MCF 10A (cell line): ENCODE measurements around the gene DCT. TPM values are rescaled to one million over a fixed set of nuclear protein-coding genes. Genes with fewer than 3 reads are reported as not detected.

Experiments
- BruUV-seq: library from RNA; stranded (reverse); fragments of 400-500 nt; replicated peaks from 2 replicates; lab custom pipeline; 2021; lab: Mats Ljungman, UMichigan
- CTCF ChIA-PET: fragments of 300-600 bp; sonication (Branson Sonifier 250); formaldehyde crosslinking; extraction: SDS; loops from one replicate; lab custom pipeline; 2021; ENCODE audit warnings: antibody characterized with exemption, inconsistent platforms; lab: Yijun Ruan, JAX
- POLR2A ChIA-PET: fragments of 300-600, 350-650 bp; sonication (Branson Sonifier 250); formaldehyde crosslinking; extraction: SDS; loops from one replicate; lab custom pipeline; 2020; ENCODE audit warnings: antibody characterized with exemption, inconsistent platforms; lab: Yijun Ruan, JAX
- DNase-seq: peaks from one replicate; pipeline ENCODE4 v3.0.0-alpha.2; 2018; ENCODE audit not compliant: unreplicated experiment
- H3K27ac Mint-ChIP-seq: one replicate; pipeline ENCODE4 v1.8.0; 2022; ENCODE audit warnings: mild to moderate bottlenecking, low read depth, mixed read lengths; ENCODE audit not compliant: unreplicated experiment
- H3K27me3 Mint-ChIP-seq: one replicate; pipeline ENCODE4 v1.8.0; 2022; ENCODE audit warnings: mixed read lengths; ENCODE audit not compliant: insufficient read depth, unreplicated experiment
- H3K36me3 Mint-ChIP-seq: one replicate; pipeline ENCODE4 v1.8.0; 2022; ENCODE audit warnings: mild to moderate bottlenecking, moderate library complexity, mixed read lengths; ENCODE audit not compliant: insufficient read depth, unreplicated experiment
- H3K4me1 Mint-ChIP-seq: one replicate; pipeline ENCODE4 v1.8.0; 2022; ENCODE audit warnings: mixed read lengths; ENCODE audit not compliant: insufficient read depth, unreplicated experiment
- H3K4me3 Mint-ChIP-seq: one replicate; pipeline ENCODE4 v1.8.0; 2022; ENCODE audit warnings: mild to moderate bottlenecking, moderate library complexity, mixed read lengths; ENCODE audit not compliant: unreplicated experiment
- H3K9me3 Mint-ChIP-seq: one replicate; pipeline ENCODE4 v1.8.0; 2022; ENCODE audit warnings: mixed read lengths; ENCODE audit not compliant: unreplicated experiment
- CTCF ChIP-seq: fragments of 200-600 bp; IDR thresholded peaks from one replicate; pipeline ENCODE4 v1.8.0; 2022; ENCODE audit warnings: antibody characterized with exemption, mild to moderate bottlenecking; ENCODE audit not compliant: unreplicated experiment
- intact Hi-C: fragments of 100-400 bp; cut with micrococcal nuclease; formaldehyde crosslinking; loops from 2 replicates; pipeline ENCODE4 v1.14.1; 2022
- total RNA-seq: library from RNA; stranded (reverse); gene quantifications from 2 replicates; pipeline ENCODE4 v1.2.3, GENCODE V29; 2022

Gene DCT
- total RNA-seq, 1 experiment from 2014 or later, result not detected

GRCh38 chr13:94395860-94396259, 83.6 kb downstream of the DCT start:
- H3K4me3 Mint-ChIP-seq, result no peak overlapping the region
- POLR2A ChIA-PET, result interaction anchor here (1.0 kb wide), 1 partner anchor 18 kb away, joined by 3 read pairs; no protein-coding TSS in a partner anchor
- CTCF ChIA-PET, result interaction anchor here (0.6 to 1.0 kb wide), 3 partner anchors 224 to 1378 kb away, joined by 3 read pairs; no protein-coding TSS in a partner anchor
- no peak for TF ChIP-seq CTCF
- no peak for DNase-seq
- no peaks in the 10 kb centered on the region for H3K4me1 Mint-ChIP-seq
- no peak overlapping the region for H3K27ac Mint-ChIP-seq
- no peaks in the 10 kb centered on the region for H3K36me3 Mint-ChIP-seq
- H3K27me3 Mint-ChIP-seq, result no peaks in the 10 kb centered on the region
- H3K9me3 Mint-ChIP-seq, result no peaks in the 10 kb centered on the region
- no TSS peak for BruUV-seq
- intact Hi-C loops, result no loop called here

GRCh38 chr13:94394723-94395122, 84.8 kb downstream of the DCT start:
- no peaks in the 10 kb centered on the region for H3K27me3 Mint-ChIP-seq
- ChIA-PET CTCF (interaction anchor here (0.5 to 1.0 kb wide), 2 partner anchors 8 to 225 kb away, joined by 3 to 6 read pairs; no protein-coding TSS in a partner anchor), POLR2A (interaction anchor here (1.0 kb wide), 1 partner anchor 16 kb away, joined by 3 read pairs; no protein-coding TSS in a partner anchor)
- no TSS peak for BruUV-seq
- intact Hi-C loops, result no loop called here
- TF ChIP-seq CTCF, result no peak
- H3K9me3 Mint-ChIP-seq, result no peaks in the 10 kb centered on the region
- no peak overlapping the region for H3K4me3 Mint-ChIP-seq
- no peaks in the 10 kb centered on the region for H3K36me3 Mint-ChIP-seq
- DNase-seq, result no peak
- H3K27ac Mint-ChIP-seq, result no peak overlapping the region
- H3K4me1 Mint-ChIP-seq, result no peaks in the 10 kb centered on the region

- no peak for TF ChIP-seq CTCF
- no peaks in the 10 kb centered on the region for H3K27me3 Mint-ChIP-seq
- ChIA-PET POLR2A (interaction anchor here (0.7 kb wide), 1 partner anchor 36 kb away, joined by 3 read pairs; no protein-coding TSS in a partner anchor), CTCF (no interaction called here)
- no peak overlapping the region for H3K4me3 Mint-ChIP-seq
- no peaks in the 10 kb centered on the region for H3K4me1 Mint-ChIP-seq
- no peaks in the 10 kb centered on the region for H3K36me3 Mint-ChIP-seq
- intact Hi-C loops, result no loop called here
- no peak overlapping the region for H3K27ac Mint-ChIP-seq
- no peak for DNase-seq
- no TSS peak for BruUV-seq
- H3K9me3 Mint-ChIP-seq, result no peaks in the 10 kb centered on the region
These were observed 88.6 kb downstream of the DCT start for GRCh38 chr13:94390881-94391280.

GRCh38 chr13:94389604-94390351, 89.7 kb downstream of the DCT start:
- no peaks in the 10 kb centered on the region for H3K4me1 Mint-ChIP-seq
- POLR2A ChIA-PET, result no interaction called here
- H3K9me3 Mint-ChIP-seq, result no peaks in the 10 kb centered on the region
- DNase-seq, result no peak
- CTCF ChIA-PET, result interaction anchor here (0.5 kb wide), 1 partner anchor 991 kb away, joined by 3 read pairs; no protein-coding TSS in a partner anchor
- intact Hi-C loops, result no loop called here
- no TSS peak for BruUV-seq
- no peak overlapping the region for H3K4me3 Mint-ChIP-seq
- H3K27ac Mint-ChIP-seq, result no peak overlapping the region
- peaks cover 5% of the 10 kb centered on the region for H3K36me3 Mint-ChIP-seq
- TF ChIP-seq CTCF, result no peak
- no peaks in the 10 kb centered on the region for H3K27me3 Mint-ChIP-seq
